HTR-8/SVneo (cell line): ENCODE measurements around the gene ARFGEF3.
"Not testable (repeated sequence)": the region's sequence is repeated elsewhere in the genome, so short reads cannot be mapped to it uniquely, and the experiment has no call there.

Source experiments
- DNase-seq: peaks from one replicate; pipeline ENCODE4 v3.0.0; 2011; ENCODE audit warnings: low spot score, mixed read lengths; ENCODE audit not compliant: insufficient read length
- FAIRE-seq: peaks from 2 replicates; lab custom pipeline; 2011; peaks lifted over from hg19 to GRCh38; lab: Jason Lieb, UNC

ARFGEF3 gene

GRCh38 chr6:138161338-138162110 lies at the start of gene ARFGEF3:
Gene ARFGEF3, plus strand, starts transcription at chr6:138161939. Its CDS starts 148 bp downstream, at chr6:138162087.
- peak; percentile 55 for DNase-seq
- FAIRE-seq = no peak

- FAIRE-seq = no peak
- no peak for DNase-seq
These were observed 48.0 kb upstream of the ARFGEF3 start for GRCh38 chr6:138113588-138114210.

GRCh38 chr6:138115201-138115600 lies 46.5 kb upstream of the ARFGEF3 start:
- FAIRE-seq = no peak
- DNase-seq = no peak

GRCh38 chr6:138115877-138116660 lies 45.7 kb upstream of the ARFGEF3 start:
- FAIRE-seq = no peak
- peak; percentile 63 for DNase-seq

- DNase-seq = no peak
These were observed 45.1 kb upstream of the ARFGEF3 start for GRCh38 chr6:138116661-138116999.

GRCh38 chr6:138117376-138117914 lies 44.3 kb upstream of the ARFGEF3 start:
- FAIRE-seq = no peak
- no peak for DNase-seq

More at GRCh38 chr6:138116661-138116999, 45.1 kb upstream of the ARFGEF3 start:
- FAIRE-seq = no peak

GRCh38 chr6:138119229-138119628 lies 42.5 kb upstream of the ARFGEF3 start:
- not testable (repeated sequence) for DNase-seq, FAIRE-seq

GRCh38 chr6:138119976-138120375 lies 41.8 kb upstream of the ARFGEF3 start:
- FAIRE-seq (no peak), DNase-seq (no peak)

- FAIRE-seq (no peak), DNase-seq (no peak)
These were observed 37.6 kb upstream of the ARFGEF3 start for GRCh38 chr6:138124096-138124495.

GRCh38 chr6:138128096-138128495 lies 33.6 kb upstream of the ARFGEF3 start:
- no peak for DNase-seq
- FAIRE-seq = no peak

- FAIRE-seq = no peak
- DNase-seq = no peak
These were observed 32.5 kb upstream of the ARFGEF3 start for GRCh38 chr6:138129190-138129589.

- DNase-seq (no peak), FAIRE-seq (no peak)
These were observed 18.9 kb upstream of the ARFGEF3 start for GRCh38 chr6:138142806-138143205.

- DNase-seq (no peak), FAIRE-seq (no peak)
These were observed 16.3 kb upstream of the ARFGEF3 start for GRCh38 chr6:138145402-138145801.

- DNase-seq (no peak), FAIRE-seq (no peak)
These were observed 15.2 kb upstream of the ARFGEF3 start for GRCh38 chr6:138146544-138146943.

GRCh38 chr6:138155443-138155842 lies 6.3 kb upstream of the ARFGEF3 start:
- no peak for FAIRE-seq
- DNase-seq = no peak

- no peak for DNase-seq
- FAIRE-seq = no peak
These were observed 3.6 kb upstream of the ARFGEF3 start for GRCh38 chr6:138157986-138158638.

- FAIRE-seq (no peak), DNase-seq (no peak)
These were observed 2.5 kb upstream of the ARFGEF3 start for GRCh38 chr6:138159246-138159645.

GRCh38 chr6:138160329-138161087 lies 1.2 kb upstream of the ARFGEF3 start:
- DNase-seq (no peak), FAIRE-seq (no peak)

- FAIRE-seq = no peak
- DNase-seq = no peak
These were observed 726 bp upstream of the ARFGEF3 start for GRCh38 chr6:138161088-138161337.
